ENCODE measurements around the gene ADGRB2. TPM values are rescaled to one million over a fixed set of nuclear protein-coding genes. Genes with fewer than 3 reads are reported as not detected.

The ADGRB2 gene
- total RNA-seq, 1 donor from 2014 or later: 21.5 TPM

DNA sequence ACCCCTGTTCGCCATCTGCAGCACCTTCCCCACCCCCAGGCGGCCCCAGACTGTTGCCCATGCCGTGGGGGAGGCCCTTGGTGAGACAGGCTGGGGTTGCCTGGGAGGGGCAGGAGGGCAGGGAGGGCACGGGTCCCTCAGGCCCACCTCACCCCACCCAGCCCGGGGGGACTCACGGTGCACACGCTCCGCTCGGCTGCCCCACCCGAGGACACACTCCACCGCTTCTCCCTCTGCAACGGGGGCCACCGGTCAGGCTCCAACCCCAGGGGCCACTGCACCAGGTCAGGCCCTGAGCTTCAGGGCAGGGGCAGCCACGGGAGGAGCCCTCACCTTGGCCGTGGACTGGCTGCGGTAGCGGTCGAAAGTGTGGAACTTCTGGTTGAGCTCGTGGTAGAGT, 36.3 kb downstream of the ADGRB2 start:
- H3K27ac Mint-ChIP-seq: no peak overlapping the region
- peaks cover 4% of the 10 kb centered on the region for H3K4me1 Mint-ChIP-seq
- H3K4me3 Mint-ChIP-seq: no peak overlapping the region
- no peaks in the 10 kb centered on the region for H3K36me3 Mint-ChIP-seq
- TF ChIP-seq, protein P1, sequence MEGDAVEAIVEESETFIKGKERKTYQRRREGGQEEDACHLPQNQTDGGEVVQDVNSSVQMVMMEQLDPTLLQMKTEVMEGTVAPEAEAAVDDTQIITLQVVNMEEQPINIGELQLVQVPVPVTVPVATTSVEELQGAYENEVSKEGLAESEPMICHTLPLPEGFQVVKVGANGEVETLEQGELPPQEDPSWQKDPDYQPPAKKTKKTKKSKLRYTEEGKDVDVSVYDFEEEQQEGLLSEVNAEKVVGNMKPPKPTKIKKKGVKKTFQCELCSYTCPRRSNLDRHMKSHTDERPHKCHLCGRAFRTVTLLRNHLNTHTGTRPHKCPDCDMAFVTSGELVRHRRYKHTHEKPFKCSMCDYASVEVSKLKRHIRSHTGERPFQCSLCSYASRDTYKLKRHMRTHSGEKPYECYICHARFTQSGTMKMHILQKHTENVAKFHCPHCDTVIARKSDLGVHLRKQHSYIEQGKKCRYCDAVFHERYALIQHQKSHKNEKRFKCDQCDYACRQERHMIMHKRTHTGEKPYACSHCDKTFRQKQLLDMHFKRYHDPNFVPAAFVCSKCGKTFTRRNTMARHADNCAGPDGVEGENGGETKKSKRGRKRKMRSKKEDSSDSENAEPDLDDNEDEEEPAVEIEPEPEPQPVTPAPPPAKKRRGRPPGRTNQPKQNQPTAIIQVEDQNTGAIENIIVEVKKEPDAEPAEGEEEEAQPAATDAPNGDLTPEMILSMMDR (IDR thresholded peaks at IDR 0.05; ENCODE audit: unreplicated experiment): no peak
- no peaks in the 10 kb centered on the region for H3K9me3 Mint-ChIP-seq
- no peak for DNase-seq (ENCODE audit: low spot score in 2 of 2, unreplicated experiment in 2 of 2)
- no peaks in the 10 kb centered on the region for H3K27me3 Mint-ChIP-seq (ENCODE audit: low read depth)

DNA sequence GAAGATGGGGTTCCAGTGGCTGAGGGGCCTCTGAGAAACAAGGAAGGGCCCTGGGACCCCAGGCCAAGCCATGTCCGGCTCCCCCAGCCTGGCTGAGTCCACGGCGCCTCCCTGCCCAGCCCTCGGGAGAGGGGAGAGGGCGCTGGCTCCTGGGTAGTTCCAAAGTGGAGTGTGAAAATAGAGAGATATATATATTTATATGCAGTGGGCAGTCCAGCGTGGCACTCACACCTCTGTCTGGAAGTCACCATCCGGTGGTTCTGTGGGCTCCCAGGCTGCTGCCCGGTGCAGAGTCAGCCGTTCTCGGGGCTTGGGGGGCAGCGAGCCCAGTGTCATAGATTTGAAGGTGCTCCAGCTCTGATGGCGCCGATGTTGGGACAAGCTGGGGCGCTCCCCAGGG, 36.9 kb downstream of the ADGRB2 start:
- DNase-seq (ENCODE audit: low spot score in 2 of 2, unreplicated experiment in 2 of 2): no peak
- peaks cover 4% of the 10 kb centered on the region for H3K4me1 Mint-ChIP-seq
- no peaks in the 10 kb centered on the region for H3K36me3 Mint-ChIP-seq
- peaks cover 4% of the 10 kb centered on the region for H3K27me3 Mint-ChIP-seq (ENCODE audit: low read depth)
- no peaks in the 10 kb centered on the region for H3K9me3 Mint-ChIP-seq
- H3K4me3 Mint-ChIP-seq: no peak overlapping the region
- TF ChIP-seq, protein P1 (IDR thresholded peaks at IDR 0.05; ENCODE audit: unreplicated experiment): no peak
- no peak overlapping the region for H3K27ac Mint-ChIP-seq

DNA sequence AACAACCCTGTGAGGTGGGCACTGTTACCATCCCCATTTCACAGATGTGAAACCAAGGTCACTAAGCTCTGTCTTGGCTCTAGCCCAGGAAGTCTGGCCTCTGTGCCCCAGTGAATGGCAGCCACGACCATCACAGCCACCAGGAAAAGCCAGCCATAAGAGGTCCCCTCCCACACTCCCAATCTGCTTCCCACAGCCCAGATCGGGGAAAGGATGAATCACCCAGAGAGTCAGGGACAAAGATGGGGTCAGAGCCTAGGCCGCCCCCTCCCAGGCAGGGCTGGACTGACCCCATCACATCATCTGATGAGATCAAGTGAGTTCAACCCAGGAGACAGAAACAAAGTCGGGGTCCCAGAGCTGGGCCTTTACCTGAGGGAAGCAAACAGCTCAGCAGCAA, 37.4 kb downstream of the ADGRB2 start:
- no peaks in the 10 kb centered on the region for H3K9me3 Mint-ChIP-seq
- no peaks in the 10 kb centered on the region for H3K36me3 Mint-ChIP-seq
- DNase-seq (ENCODE audit: low spot score in 2 of 2, unreplicated experiment in 2 of 2): no peak
- H3K27ac Mint-ChIP-seq: no peak overlapping the region
- H3K4me1 Mint-ChIP-seq: peaks cover 4% of the 10 kb centered on the region
- TF ChIP-seq, protein P1 (IDR thresholded peaks at IDR 0.05; ENCODE audit: unreplicated experiment): no peak
- H3K4me3 Mint-ChIP-seq: no peak overlapping the region
- H3K27me3 Mint-ChIP-seq (ENCODE audit: low read depth): peaks cover 5% of the 10 kb centered on the region

DNA sequence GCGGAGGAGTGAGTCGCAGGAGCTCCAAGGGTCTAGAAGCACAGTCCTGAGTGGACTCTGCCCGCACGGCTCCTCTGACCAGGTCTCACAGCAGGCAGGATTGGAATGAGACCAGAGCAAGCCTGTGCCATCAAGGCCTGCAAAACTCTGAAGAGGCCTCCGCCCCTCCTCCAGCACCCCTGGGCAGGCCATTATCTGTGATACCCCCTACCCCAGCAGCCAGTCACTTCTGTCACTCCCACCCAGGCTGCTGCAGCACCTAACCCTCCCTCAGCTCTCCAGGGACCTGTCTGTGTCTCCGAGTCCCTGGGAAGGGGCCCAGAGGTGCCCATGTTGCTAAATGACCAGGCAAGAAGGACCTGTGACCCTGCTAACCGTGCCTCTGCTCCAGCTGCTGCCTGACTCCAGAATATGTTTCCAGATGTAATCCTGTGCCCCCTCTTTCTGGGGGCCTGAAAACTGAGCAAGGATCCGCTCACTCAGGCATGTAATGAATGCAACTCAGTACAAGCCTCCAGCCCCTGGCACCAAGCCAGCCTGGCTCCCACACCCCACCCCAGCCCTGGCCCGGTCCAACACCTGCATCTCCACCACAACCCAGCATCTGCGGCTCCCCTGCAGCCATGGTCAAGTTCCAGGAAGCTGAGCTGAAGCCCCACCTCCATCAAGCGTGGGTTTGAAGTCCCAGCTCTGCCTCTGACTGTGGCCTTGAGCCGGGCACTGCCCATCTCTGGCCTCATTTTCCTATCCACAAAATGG, 38.2 kb downstream of the ADGRB2 start:
- no peak for DNase-seq (ENCODE audit: low spot score in 2 of 2, unreplicated experiment in 2 of 2)
- Mint-ChIP-seq H3K27ac (no peak overlapping the region), H3K4me1 (peaks cover 4% of the 10 kb centered on the region), H3K9me3 (no peaks in the 10 kb centered on the region), H3K27me3 (ENCODE audit: low read depth) (peaks cover 9% of the 10 kb centered on the region), H3K36me3 (no peaks in the 10 kb centered on the region), H3K4me3 (no peak overlapping the region)
- TF ChIP-seq, protein P1 (IDR thresholded peaks at IDR 0.05; ENCODE audit: unreplicated experiment): no peak

DNA sequence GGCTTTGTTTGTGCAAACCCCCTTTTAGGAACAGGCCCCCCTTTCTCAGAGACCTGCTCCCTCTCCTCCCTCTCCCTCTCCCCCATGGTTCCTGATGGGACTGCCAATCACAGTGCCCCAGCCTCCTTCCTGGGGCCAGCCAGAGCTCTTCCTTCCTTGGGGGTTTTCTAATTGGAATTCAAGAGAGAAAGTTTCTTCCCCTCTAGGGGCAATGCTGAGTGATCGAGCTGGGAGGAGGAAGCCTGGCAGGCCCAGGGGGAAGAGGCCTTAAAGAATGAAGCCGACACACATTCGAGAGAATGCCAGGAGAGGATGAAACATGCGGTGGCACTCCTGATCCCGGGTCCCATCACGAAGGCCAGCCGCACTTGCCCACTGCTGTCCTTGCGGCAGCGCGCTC, 39.0 kb downstream of the ADGRB2 start:
- TF ChIP-seq, protein P1 (IDR thresholded peaks at IDR 0.05; ENCODE audit: unreplicated experiment): no peak
- no peaks in the 10 kb centered on the region for H3K36me3 Mint-ChIP-seq
- peaks cover 9% of the 10 kb centered on the region for H3K27me3 Mint-ChIP-seq (ENCODE audit: low read depth)
- H3K4me1 Mint-ChIP-seq: peaks cover 4% of the 10 kb centered on the region
- no peak for DNase-seq (ENCODE audit: low spot score in 2 of 2, unreplicated experiment in 2 of 2)
- H3K9me3 Mint-ChIP-seq: no peaks in the 10 kb centered on the region
- H3K4me3 Mint-ChIP-seq: no peak overlapping the region
- H3K27ac Mint-ChIP-seq: no peak overlapping the region

Measured in mesothelial cell of epicardium (in vitro differentiated cells).